GM06990 (cell line): Measurements from ENCODE around the gene ORM1.

ENCODE experiments used
- DNase-seq: peaks from one replicate; pipeline ENCODE4 v3.0.0-alpha.2; 2011; ENCODE audit not compliant: insufficient read length; ENCODE audit errors: extremely low read depth
- H3K27me3 ChIP-seq: replicated peaks from 2 replicates; pipeline ENCODE4 v1.6.0; 2011; ENCODE audit warnings: low read length; ENCODE audit not compliant: control insufficient read depth, insufficient read depth
- H3K36me3 ChIP-seq: 2 replicates; pipeline ENCODE4 v1.5.1; 2011; ENCODE audit warnings: low read length; ENCODE audit not compliant: control insufficient read depth, insufficient read depth
- H3K4me3 ChIP-seq: replicated peaks from 2 replicates; pipeline ENCODE4 v1.5.1; 2011; ENCODE audit warnings: low read depth, mild to moderate bottlenecking, control low read depth, low read length
- CTCF ChIP-seq: IDR thresholded peaks from 2 replicates; pipeline ENCODE4 v1.5.1; 2011; ENCODE audit warnings: low read length, control low read depth, mild to moderate bottlenecking, inconsistent platforms; ENCODE audit not compliant: insufficient read depth, poor library complexity, severe bottlenecking

ORM1 gene

DNA sequence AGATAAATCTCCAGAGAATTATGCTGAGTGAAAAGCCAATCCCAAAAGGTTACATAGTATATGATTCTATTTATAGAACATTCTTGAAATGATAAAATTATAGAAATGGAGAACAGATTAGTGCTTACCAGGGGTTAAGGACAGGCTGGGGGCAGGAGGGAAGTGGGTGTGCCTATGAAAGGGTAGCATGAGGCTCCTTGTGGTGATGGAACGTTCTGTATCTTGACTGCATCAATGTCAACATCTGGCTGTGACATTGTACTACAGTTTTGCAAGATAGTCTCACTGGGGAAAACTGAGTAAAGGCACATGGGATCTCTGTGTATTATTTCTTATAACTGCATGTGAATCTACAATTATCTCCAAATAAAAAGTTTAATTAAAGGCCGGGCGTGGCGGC, 29.0 kb downstream of the ORM1 start:
- H3K36me3 ChIP-seq = peaks cover 47% of the 10 kb centered on the region
- H3K4me3 ChIP-seq = no peak overlapping the region
- H3K27me3 ChIP-seq = no peaks in the 10 kb centered on the region
- TF ChIP-seq CTCF = no peak
- DNase-seq = no peak

DNA sequence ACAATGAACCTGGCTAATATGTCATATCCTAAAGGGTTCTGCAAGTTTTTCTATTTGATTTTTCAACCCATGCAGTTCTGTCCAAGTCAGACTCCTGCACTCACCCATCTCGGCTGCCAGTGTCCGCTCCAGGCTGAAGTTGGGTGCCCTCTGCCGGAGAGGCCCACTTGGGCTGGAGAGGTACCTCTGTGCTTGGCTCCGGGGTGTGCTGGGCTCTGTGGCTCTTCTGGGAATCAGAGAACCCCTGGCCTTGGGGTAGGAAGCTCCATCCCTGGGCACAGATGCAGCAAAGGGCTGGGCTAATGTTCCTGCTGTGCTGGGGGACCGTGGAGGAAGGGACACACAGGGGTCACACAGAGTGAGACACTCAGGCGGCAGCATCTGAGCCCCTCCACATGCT, 32.9 kb downstream of the ORM1 start:
- peaks cover 44% of the 10 kb centered on the region for H3K36me3 ChIP-seq
- DNase-seq = no peak
- no peak for TF ChIP-seq CTCF
- H3K4me3 ChIP-seq = no peak overlapping the region
- H3K27me3 ChIP-seq = no peaks in the 10 kb centered on the region

- DNase-seq = no peak
- Histone ChIP-seq H3K27me3 (no peaks in the 10 kb centered on the region), H3K36me3 (peaks cover 49% of the 10 kb centered on the region), H3K4me3 (no peak overlapping the region)
- no peak for TF ChIP-seq CTCF
These were observed 33.9 kb downstream of the ORM1 start for GRCh38 chr9:114356792-114357191.

GRCh38 chr9:114357360-114357759, 34.5 kb downstream of the ORM1 start:
- H3K36me3 ChIP-seq = peaks cover 54% of the 10 kb centered on the region
- DNase-seq = no peak
- no peaks in the 10 kb centered on the region for H3K27me3 ChIP-seq
- H3K4me3 ChIP-seq = no peak overlapping the region
- no peak for TF ChIP-seq CTCF

GRCh38 chr9:114357911-114358328, 35.0 kb downstream of the ORM1 start:
- no peak for DNase-seq
- Histone ChIP-seq H3K36me3 (peaks cover 58% of the 10 kb centered on the region), H3K27me3 (no peaks in the 10 kb centered on the region), H3K4me3 (no peak overlapping the region)
- TF ChIP-seq CTCF = no peak

DNA sequence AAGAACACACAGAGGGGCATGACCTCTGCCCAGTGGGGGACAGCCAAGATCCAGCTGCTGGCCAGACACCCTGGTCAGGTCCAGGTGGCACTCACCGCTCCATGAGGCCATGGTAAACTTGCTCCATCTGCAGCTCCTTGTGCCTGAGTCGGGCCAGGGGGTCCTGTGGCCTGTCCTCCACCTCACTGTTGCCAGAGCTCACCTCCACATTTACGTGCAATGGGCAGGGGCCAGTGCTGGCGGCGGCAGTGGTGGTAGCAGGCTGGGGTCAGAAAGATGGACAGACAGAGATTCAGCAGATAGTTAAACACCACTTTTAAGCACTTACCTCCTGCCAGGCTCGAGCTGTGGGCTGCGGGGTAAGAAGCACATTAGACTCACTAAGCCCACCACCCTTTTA, 36.9 kb downstream of the ORM1 start:
- peaks cover 73% of the 10 kb centered on the region for H3K36me3 ChIP-seq
- H3K27me3 ChIP-seq = no peaks in the 10 kb centered on the region
- H3K4me3 ChIP-seq = no peak overlapping the region
- no peak for TF ChIP-seq CTCF
- DNase-seq = no peak
